Stimulated activated CD4-positive, alpha-beta T cell treated with anti-CD3 and anti-CD28 coated beads, Interleukin-4, amount 100 ng/mL, for 24 hours (primary cell): ENCODE data around the gene ARFIP2.

Source experiments
- DNase-seq: peaks from one replicate; pipeline ENCODE4 v3.0.0-alpha.2; 2020

The ARFIP2 gene

GRCh38 chr11:6438979-6439571 is 42.1 kb downstream of the ARFIP2 start:
- DNase-seq, result peak; percentile 49

GRCh38 chr11:6437993-6438392 is 43.1 kb downstream of the ARFIP2 start:
- DNase-seq, result no peak

- no peak for DNase-seq
These were observed 43.7 kb downstream of the ARFIP2 start for GRCh38 chr11:6437423-6437822.

GRCh38 chr11:6433998-6434660 is 47.0 kb downstream of the ARFIP2 start:
- no peak for DNase-seq

- no peak for DNase-seq
These were observed 49.3 kb downstream of the ARFIP2 start for GRCh38 chr11:6431861-6432260.

- no peak for DNase-seq
These were observed 53.6 kb downstream of the ARFIP2 start for GRCh38 chr11:6427516-6427915.
